IPS-20b (cell line): Measurements from ENCODE around the gene TP53I3.
A peak's percentile ranks its signal among the peaks of the same experiment; 100 is the strongest.
"Not testable (repeated sequence)": the region's sequence is repeated elsewhere in the genome, so short reads cannot be mapped to it uniquely, and the experiment has no call there.

Experiments
- H3K27ac ChIP-seq: one replicate; pipeline ENCODE4 v1.5.1; 2013; ENCODE audit warnings: low read length
- H3K27me3 ChIP-seq: 2 replicates; pipeline ENCODE4 v1.6.1; 2013; ENCODE audit warnings: mild to moderate bottlenecking, low read length, inconsistent platforms; ENCODE audit not compliant: insufficient read depth
- H3K36me3 ChIP-seq: 2 replicates; pipeline ENCODE4 v1.6.1; 2013; ENCODE audit warnings: low read depth, mild to moderate bottlenecking, inconsistent platforms, low read length, moderate library complexity; ENCODE audit not compliant: insufficient read depth
- H3K4me1 ChIP-seq: 2 replicates; pipeline ENCODE4 v1.6.1; 2013; ENCODE audit warnings: mild to moderate bottlenecking, control low read depth, inconsistent platforms, low read length, moderate library complexity; ENCODE audit not compliant: insufficient read depth
- H3K4me3 ChIP-seq: 2 replicates; pipeline ENCODE4 v1.5.1; 2013; ENCODE audit warnings: mild to moderate bottlenecking, low read length, inconsistent platforms
- H3K9ac ChIP-seq: 2 replicates; pipeline ENCODE4 v1.6.1; 2013; ENCODE audit warnings: low read depth, mild to moderate bottlenecking, inconsistent platforms, low read length, moderate library complexity
- H3K9me3 ChIP-seq: 2 replicates; pipeline ENCODE4 v1.6.1; 2013; ENCODE audit warnings: mild to moderate bottlenecking, low read depth, low read length, inconsistent platforms; ENCODE audit not compliant: insufficient read depth

The TP53I3 gene

DNA sequence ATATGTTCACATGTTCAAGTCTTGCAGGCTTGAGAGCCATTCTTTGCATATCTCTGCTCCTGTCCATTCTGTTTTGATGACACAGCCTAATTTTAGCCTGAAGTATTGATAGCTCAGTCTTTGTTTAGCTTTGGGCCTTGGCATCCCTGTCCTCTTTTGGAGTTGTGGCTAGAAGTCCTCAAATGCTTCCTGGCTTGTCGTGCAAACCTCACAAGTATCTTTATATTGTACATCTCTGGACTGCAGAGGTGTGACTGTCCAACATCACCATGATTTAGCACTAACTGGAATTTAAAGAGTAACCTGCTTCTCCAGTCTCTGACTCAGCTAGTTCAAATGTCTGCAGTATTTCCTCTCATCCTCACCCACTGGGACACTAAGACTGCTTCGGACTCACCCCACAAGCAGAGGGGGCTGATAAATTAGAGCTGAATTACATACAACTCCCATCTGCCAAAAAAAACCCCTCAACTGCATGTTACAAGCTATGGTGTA lies 26.8 kb upstream of the TP53I3 start:
- Histone ChIP-seq H3K9ac (no peak overlapping the region), H3K27ac (no peak overlapping the region), H3K36me3 (no peaks in the 10 kb centered on the region), H3K9me3 (peaks cover 14% of the 10 kb centered on the region; the same call in 1 of the 2 replicates), H3K4me1 (no peaks in the 10 kb centered on the region), H3K4me3 (no peak overlapping the region), H3K27me3 (no peaks in the 10 kb centered on the region)

DNA sequence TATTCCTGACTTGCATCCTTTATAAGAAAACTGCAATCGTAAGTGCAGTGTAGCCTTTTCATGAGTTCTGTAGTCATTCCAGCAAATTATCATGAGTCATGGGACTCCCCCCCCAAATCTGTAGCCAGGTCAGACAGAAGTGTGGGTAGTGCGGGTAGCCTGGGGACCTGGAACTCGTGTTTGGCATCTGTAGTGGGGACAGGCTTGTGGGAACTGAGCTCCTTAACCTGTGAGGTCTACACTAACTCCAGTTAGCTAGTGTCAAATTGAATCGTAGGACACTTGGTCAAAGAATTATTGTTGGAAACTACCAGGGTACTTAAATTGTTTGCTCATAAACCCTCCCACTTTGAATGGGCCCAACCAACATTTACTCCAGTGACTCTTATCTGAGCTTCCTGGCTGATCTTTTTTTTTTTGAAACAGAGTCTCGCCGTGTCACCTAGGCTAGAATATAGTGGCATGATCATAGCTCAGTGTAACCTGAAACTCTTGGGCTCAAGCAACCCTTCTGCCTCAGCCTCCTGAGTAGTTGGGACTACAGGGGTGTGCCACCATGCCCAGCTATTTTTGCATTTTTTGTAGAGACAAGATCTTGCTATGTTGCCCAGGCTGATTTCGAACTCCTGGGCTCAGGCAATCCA lies 26.1 kb upstream of the TP53I3 start:
- no peak overlapping the region for H3K9ac ChIP-seq
- H3K4me1 ChIP-seq = no peaks in the 10 kb centered on the region
- H3K4me3 ChIP-seq = no peak overlapping the region
- H3K27ac ChIP-seq = no peak overlapping the region
- H3K36me3 ChIP-seq = no peaks in the 10 kb centered on the region
- H3K27me3 ChIP-seq = no peaks in the 10 kb centered on the region
- peaks cover 14% of the 10 kb centered on the region; the same call in 1 of the 2 replicates for H3K9me3 ChIP-seq

DNA sequence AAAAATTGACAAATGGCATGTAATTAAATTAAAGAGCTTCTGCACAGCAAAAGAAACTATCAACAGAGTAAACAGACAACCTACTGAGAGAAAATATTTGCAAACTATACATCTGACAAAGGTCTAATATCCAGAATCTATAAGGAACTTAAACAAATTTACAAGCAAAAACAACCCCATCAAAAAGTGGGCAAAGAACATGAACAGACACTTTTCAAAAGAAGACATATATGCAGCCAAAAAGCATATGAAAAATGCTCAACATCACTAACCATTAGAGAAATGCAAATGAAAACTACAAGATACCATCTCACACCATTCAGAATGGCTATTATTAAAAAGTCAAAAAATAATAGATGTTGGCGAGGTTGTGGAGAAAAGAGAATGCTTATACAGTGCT lies 24.8 kb upstream of the TP53I3 start:
- H3K27ac ChIP-seq, H3K27me3 ChIP-seq, H3K9me3 ChIP-seq, H3K4me1 ChIP-seq, H3K9ac ChIP-seq, H3K4me3 ChIP-seq, H3K36me3 ChIP-seq: not testable (repeated sequence)

GRCh38 chr2:24107336-24107735 lies 22.7 kb upstream of the TP53I3 start:
- no peak overlapping the region for H3K9ac ChIP-seq
- H3K9me3 ChIP-seq = no peaks in the 10 kb centered on the region
- H3K27me3 ChIP-seq = no peaks in the 10 kb centered on the region

GRCh38 chr2:24106786-24107185 lies 22.2 kb upstream of the TP53I3 start:
- Histone ChIP-seq H3K27ac (no peak overlapping the region), H3K9ac (no peak overlapping the region), H3K4me3 (no peak overlapping the region), H3K4me1 (no peaks in the 10 kb centered on the region), H3K27me3 (no peaks in the 10 kb centered on the region), H3K9me3 (no peaks in the 10 kb centered on the region), H3K36me3 (no peaks in the 10 kb centered on the region)

More at GRCh38 chr2:24107336-24107735, 22.7 kb upstream of the TP53I3 start:
- Histone ChIP-seq H3K36me3 (no peaks in the 10 kb centered on the region), H3K27ac (no peak overlapping the region), H3K4me3 (no peak overlapping the region), H3K4me1 (no peaks in the 10 kb centered on the region)

- no peaks in the 10 kb centered on the region for H3K27me3 ChIP-seq
- no peaks in the 10 kb centered on the region for H3K36me3 ChIP-seq
- H3K27ac ChIP-seq = no peak overlapping the region
- H3K9me3 ChIP-seq = no peaks in the 10 kb centered on the region
- H3K9ac ChIP-seq = no peak overlapping the region
- no peaks in the 10 kb centered on the region for H3K4me1 ChIP-seq
- H3K4me3 ChIP-seq = no peak overlapping the region
Measured at GRCh38 chr2:24105816-24106215, 21.2 kb upstream of the TP53I3 start.

- no peaks in the 10 kb centered on the region for H3K36me3 ChIP-seq
- no peak overlapping the region for H3K9ac ChIP-seq
- H3K27me3 ChIP-seq = no peaks in the 10 kb centered on the region
- no peaks in the 10 kb centered on the region for H3K9me3 ChIP-seq
- H3K27ac ChIP-seq = no peak overlapping the region
- H3K4me1 ChIP-seq = no peaks in the 10 kb centered on the region
- H3K4me3 ChIP-seq = no peak overlapping the region
Measured at GRCh38 chr2:24104906-24105305, 20.3 kb upstream of the TP53I3 start.

- Histone ChIP-seq H3K4me3 (no peak overlapping the region), H3K36me3 (no peaks in the 10 kb centered on the region), H3K9ac (no peak overlapping the region), H3K27me3 (no peaks in the 10 kb centered on the region), H3K4me1 (no peaks in the 10 kb centered on the region), H3K27ac (no peak overlapping the region), H3K9me3 (no peaks in the 10 kb centered on the region)
Measured at GRCh38 chr2:24104110-24104650, 19.5 kb upstream of the TP53I3 start.

DNA sequence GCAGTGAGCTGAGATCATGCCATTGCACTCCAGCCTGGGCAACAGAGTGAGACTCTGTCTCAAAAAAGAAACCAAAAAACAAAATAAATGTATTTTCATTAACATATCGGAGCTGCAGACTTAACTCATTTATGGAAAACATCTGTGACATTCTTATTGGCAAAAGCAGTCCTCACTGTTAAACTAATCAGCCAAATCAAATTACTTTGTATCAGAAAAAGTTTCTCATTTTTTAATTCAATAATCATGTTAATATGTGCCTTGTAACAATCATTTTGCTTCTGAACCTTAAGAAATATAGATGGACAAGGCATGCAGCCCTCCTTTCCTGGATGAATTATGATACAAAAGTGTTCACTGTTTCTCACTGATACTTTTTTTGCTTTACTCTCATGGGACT lies 18.0 kb upstream of the TP53I3 start:
- H3K36me3 ChIP-seq = no peaks in the 10 kb centered on the region
- no peaks in the 10 kb centered on the region for H3K9me3 ChIP-seq
- H3K27me3 ChIP-seq = no peaks in the 10 kb centered on the region

GRCh38 chr2:24101992-24102391 lies 17.4 kb upstream of the TP53I3 start:
- no peaks in the 10 kb centered on the region for H3K36me3 ChIP-seq
- H3K4me3 ChIP-seq = no peak overlapping the region
- no peak overlapping the region for H3K27ac ChIP-seq
- no peaks in the 10 kb centered on the region for H3K27me3 ChIP-seq
- H3K4me1 ChIP-seq = no peaks in the 10 kb centered on the region
- H3K9me3 ChIP-seq = no peaks in the 10 kb centered on the region
- no peak overlapping the region for H3K9ac ChIP-seq

More for the DNA sequence above, 18.0 kb upstream of the TP53I3 start:
- Histone ChIP-seq H3K4me1 (no peaks in the 10 kb centered on the region), H3K27ac (no peak overlapping the region), H3K9ac (no peak overlapping the region), H3K4me3 (no peak overlapping the region)

DNA sequence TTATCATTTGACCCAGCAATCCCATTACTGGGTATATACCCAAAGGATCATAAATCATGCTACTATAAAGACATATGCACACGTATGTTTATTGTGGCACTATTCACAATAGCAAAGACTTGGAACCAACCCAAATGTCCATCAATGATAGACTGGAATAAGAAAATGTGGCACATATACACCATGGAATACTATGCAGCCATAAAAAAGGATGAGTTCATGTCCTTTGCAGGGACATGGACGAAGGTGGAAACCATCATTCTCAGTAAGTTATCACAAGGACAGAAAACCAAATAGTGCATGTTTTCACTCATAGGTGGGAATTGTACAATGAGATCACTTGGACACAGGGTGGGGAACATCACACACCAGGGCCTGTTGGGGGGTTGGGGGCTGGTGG lies 16.1 kb upstream of the TP53I3 start:
- H3K4me1 ChIP-seq, H3K36me3 ChIP-seq, H3K4me3 ChIP-seq, H3K27me3 ChIP-seq, H3K27ac ChIP-seq, H3K9me3 ChIP-seq, H3K9ac ChIP-seq: not testable (repeated sequence)

GRCh38 chr2:24095171-24095677 lies 10.6 kb upstream of the TP53I3 start:
- H3K4me1 ChIP-seq, H3K27me3 ChIP-seq, H3K9me3 ChIP-seq, H3K36me3 ChIP-seq, H3K27ac ChIP-seq: not testable (repeated sequence)
- Histone ChIP-seq H3K9ac (0 out of 2 replicates have a peak overlapping the region, but pooled peaks have one; percentile 37), H3K4me3 (peak overlapping the region; percentile 39; the same call in 1 of the 2 replicates)
